SK-N-SH (cell line): ENCODE data around the gene TMEM200C.

ENCODE experiments used
- CTCF ChIP-seq: fragments of 200-600 bp; sonication (generic); IDR thresholded peaks from 2 replicates; pipeline ENCODE4 v1.6.1; 2017; ENCODE audit warnings: antibody characterized with exemption, mild to moderate bottlenecking, moderate library complexity
- EP300 ChIP-seq, 2 experiments: IDR thresholded peaks; 2 replicates each; pipeline versions ENCODE4 v1.4.0 to v1.6.1; 2012; ENCODE audit warnings: borderline replicate concordance in 1 of 2, low read depth in 1 of 2, low read length in 1 of 2
- EZH2phosphoT487 ChIP-seq: fragments of 200-600 bp; sonication (generic); IDR thresholded peaks from 2 replicates; pipeline ENCODE4 v1.6.1; 2017; ENCODE audit warnings: low read depth, mixed run types, mild to moderate bottlenecking, antibody characterized with exemption, moderate library complexity, borderline replicate concordance
- FOXJ3 ChIP-seq: sonication (generic); formaldehyde crosslinking; IDR thresholded peaks from 2 replicates; pipeline ENCODE4 v1.5.1; 2020; ENCODE audit warnings: mild to moderate bottlenecking, missing genetic modification reagents
- MXI1 ChIP-seq: IDR thresholded peaks from 2 replicates; pipeline ENCODE4 v1.6.1; 2012; ENCODE audit warnings: mild to moderate bottlenecking, low read depth, low read length, improper control_type of control experiment
- RAD21 ChIP-seq: IDR thresholded peaks from 2 replicates; pipeline ENCODE4 v1.6.1; 2012; ENCODE audit warnings: mild to moderate bottlenecking, low read length
- RFX5 ChIP-seq: IDR thresholded peaks from 2 replicates; pipeline ENCODE4 v1.6.1; 2012; ENCODE audit warnings: mild to moderate bottlenecking, improper control_type of control experiment, low read length
- SIN3A ChIP-seq: IDR thresholded peaks from 2 replicates; pipeline ENCODE4 v1.6.1; 2012; ENCODE audit warnings: low read depth, mild to moderate bottlenecking, low read length, moderate library complexity, borderline replicate concordance
- TAF1 ChIP-seq: IDR thresholded peaks from 2 replicates; pipeline ENCODE4 v1.6.1; 2012; ENCODE audit warnings: low read depth, mild to moderate bottlenecking, low read length, moderate library complexity, borderline replicate concordance
- YY1 ChIP-seq: IDR thresholded peaks from 2 replicates; pipeline ENCODE4 v1.4.0; 2012; ENCODE audit warnings: low read depth, mild to moderate bottlenecking
- TF ChIP-seq, protein P1 (sequence below): IDR thresholded peaks from 2 replicates; pipeline ENCODE4 v1.4.0; 2012; ENCODE audit warnings: low read depth

GRCh38 chr18:5895876-5896740, 786 bp upstream of the TMEM200C start:
- TF ChIP-seq EZH2phosphoT487: peak; percentile 65; the same call in 1 of the 2 replicates
- TF ChIP-seq, protein P1, sequence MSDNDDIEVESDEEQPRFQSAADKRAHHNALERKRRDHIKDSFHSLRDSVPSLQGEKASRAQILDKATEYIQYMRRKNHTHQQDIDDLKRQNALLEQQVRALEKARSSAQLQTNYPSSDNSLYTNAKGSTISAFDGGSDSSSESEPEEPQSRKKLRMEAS: no peak
- no peak for TF ChIP-seq CTCF
- no peak for TF ChIP-seq FOXJ3 (CRISPR knock-in tag)
- no peak for TF ChIP-seq RFX5
- no peak for TF ChIP-seq MXI1
- TF ChIP-seq EP300 (IDR thresholded peaks at IDR 0.05; ENCODE audit: borderline replicate concordance in 1 of 2, low read depth in 1 of 2, low read length in 1 of 2): no peak
- TF ChIP-seq YY1: no peak
- no peak for TF ChIP-seq RAD21
- no peak for TF ChIP-seq TAF1
- no peak for TF ChIP-seq SIN3A
